Progenitor cell of endocrine pancreas (in vitro differentiated cells): ENCODE measurements around the gene SUSD4. TPM values are rescaled to one million over a fixed set of nuclear protein-coding genes. Genes with fewer than 3 reads are reported as not detected.

ENCODE experiments used
- DNase-seq: peaks from one replicate; pipeline ENCODE4 v3.0.0; 2021; ENCODE audit warnings: low spot score; ENCODE audit not compliant: unreplicated experiment
- H3K27ac Mint-ChIP-seq: 2 replicates; pipeline ENCODE4 v1.8.0; 2021; ENCODE audit warnings: mild to moderate bottlenecking, moderate library complexity, mixed read lengths
- H3K27me3 Mint-ChIP-seq: 2 replicates; pipeline ENCODE4 v1.8.0; 2021; ENCODE audit warnings: mixed read lengths
- H3K36me3 Mint-ChIP-seq: 2 replicates; pipeline ENCODE4 v1.8.0; 2022; ENCODE audit warnings: mixed read lengths; ENCODE audit not compliant: insufficient read depth
- H3K4me1 Mint-ChIP-seq: 2 replicates; pipeline ENCODE4 v1.8.0; 2021; ENCODE audit warnings: low read depth, mixed read lengths
- H3K4me3 Mint-ChIP-seq: 2 replicates; pipeline ENCODE4 v1.8.0; 2021; ENCODE audit warnings: low read depth, mild to moderate bottlenecking, moderate library complexity, mixed read lengths
- H3K9me3 Mint-ChIP-seq: 2 replicates; pipeline ENCODE4 v1.8.0; 2021; ENCODE audit warnings: low read depth, mixed read lengths
- CTCF ChIP-seq: fragments of 200-600 bp; sonication (generic); IDR thresholded peaks from one replicate; pipeline ENCODE4 v1.5.0; 2021; ENCODE audit warnings: antibody characterized with exemption, mild to moderate bottlenecking; ENCODE audit not compliant: unreplicated experiment
- total RNA-seq: library from RNA; stranded (reverse); gene quantifications from 2 replicates; pipeline ENCODE4 v1.2.1, GENCODE V29; 2021

The SUSD4 gene
- total RNA-seq, 1 donor from 2014 or later: 6.0 TPM

GRCh38 chr1:223374064-223374610 lies 10.2 kb upstream of the SUSD4 start:
- H3K4me1 Mint-ChIP-seq: no peaks in the 10 kb centered on the region
- TF ChIP-seq CTCF: no peak
- peaks cover 9% of the 10 kb centered on the region for H3K9me3 Mint-ChIP-seq
- H3K27me3 Mint-ChIP-seq: peaks cover 13% of the 10 kb centered on the region
- no peaks in the 10 kb centered on the region for H3K36me3 Mint-ChIP-seq
- DNase-seq: no peak
- H3K27ac Mint-ChIP-seq: no peak overlapping the region
- no peak overlapping the region for H3K4me3 Mint-ChIP-seq

- no peak for TF ChIP-seq CTCF
- Mint-ChIP-seq H3K9me3 (no peaks in the 10 kb centered on the region), H3K4me1 (peaks cover 14% of the 10 kb centered on the region), H3K27ac (no peak overlapping the region), H3K27me3 (peaks cover 45% of the 10 kb centered on the region), H3K36me3 (no peaks in the 10 kb centered on the region), H3K4me3 (peak overlapping the region; percentile 75)
- no peak for DNase-seq
These were observed 858 bp upstream of the SUSD4 start for GRCh38 chr1:223364685-223365382.

- Mint-ChIP-seq H3K9me3 (no peaks in the 10 kb centered on the region), H3K36me3 (no peaks in the 10 kb centered on the region), H3K27ac (no peak overlapping the region), H3K27me3 (peaks cover 60% of the 10 kb centered on the region), H3K4me1 (peaks cover 14% of the 10 kb centered on the region), H3K4me3 (peak overlapping the region; percentile 87)
- peak; percentile 24 for DNase-seq
- TF ChIP-seq CTCF: no peak
These were observed 720 bp downstream of the SUSD4 start for GRCh38 chr1:223363057-223363855.

GRCh38 chr1:223358826-223359225 lies 5.2 kb downstream of the SUSD4 start:
- Mint-ChIP-seq H3K9me3 (no peaks in the 10 kb centered on the region), H3K36me3 (no peaks in the 10 kb centered on the region), H3K4me3 (no peak overlapping the region), H3K27ac (no peak overlapping the region), H3K4me1 (peaks cover 13% of the 10 kb centered on the region), H3K27me3 (peaks cover 65% of the 10 kb centered on the region)
- TF ChIP-seq CTCF: no peak
- no peak for DNase-seq

- Mint-ChIP-seq H3K4me3 (no peak overlapping the region), H3K27ac (no peak overlapping the region), H3K4me1 (no peaks in the 10 kb centered on the region), H3K27me3 (peaks cover 63% of the 10 kb centered on the region), H3K9me3 (no peaks in the 10 kb centered on the region), H3K36me3 (no peaks in the 10 kb centered on the region)
- no peak for DNase-seq
- no peak for TF ChIP-seq CTCF
These were observed 8.3 kb downstream of the SUSD4 start for GRCh38 chr1:223355699-223356098.
